Activated T-cell treated with anti-CD3 and anti-CD28 coated beads, Interleukin-2, amount 50 U/mL, for 72 hours (primary cell): Measurements from ENCODE around the gene CTDSPL. TPM values are rescaled to one million over a fixed set of nuclear protein-coding genes. Genes with fewer than 3 reads are reported as not detected.

ENCODE experiments used
- ATAC-seq, 2 donors: fragments of 150-1000 bp; cut with Tn5 transposase; replicated peaks in 1 of 2; 2 replicates each; pipeline ENCODE4 v1.10.0; 2021; ENCODE audit warnings: moderate library complexity in 2 of 2, mild to moderate bottlenecking in 1 of 2
- DNase-seq, 2 donors: peaks; one replicate each; pipeline ENCODE4 v3.0.0; 2021 to 2022; ENCODE audit warnings: mixed read lengths in 1 of 2
- H3K27ac Mint-ChIP-seq: one replicate; pipeline ENCODE4 v1.8.0; 2022; ENCODE audit warnings: mild to moderate bottlenecking, moderate library complexity, mixed read lengths
- H3K27me3 Mint-ChIP-seq: one replicate; pipeline ENCODE4 v1.8.0; 2022; ENCODE audit warnings: low read depth, mixed read lengths
- H3K36me3 Mint-ChIP-seq, 2 donors: one replicate each; pipeline ENCODE4 v1.8.0; 2022; ENCODE audit warnings: mixed read lengths in 2 of 2, mild to moderate bottlenecking in 1 of 2; ENCODE audit not compliant: insufficient read depth in 2 of 2
- H3K4me1 Mint-ChIP-seq: one replicate; pipeline ENCODE4 v1.8.0; 2022; ENCODE audit warnings: low read depth, mixed read lengths
- H3K4me3 Mint-ChIP-seq, 2 donors: one replicate each; pipeline ENCODE4 v1.8.0; 2022; ENCODE audit warnings: mild to moderate bottlenecking in 2 of 2, mixed read lengths in 2 of 2, moderate library complexity in 2 of 2
- H3K9me3 Mint-ChIP-seq, 2 donors: one replicate each; pipeline ENCODE4 v1.8.0; 2022; ENCODE audit warnings: mixed read lengths in 2 of 2
- total RNA-seq, 2 donors: library from RNA; stranded (reverse); gene quantifications; one replicate each; pipeline ENCODE4 v1.2.3, GENCODE V29; 2022

The CTDSPL gene
- total RNA-seq, 2 donors from 2014 or later: 6.3 to 7.0 TPM

DNA sequence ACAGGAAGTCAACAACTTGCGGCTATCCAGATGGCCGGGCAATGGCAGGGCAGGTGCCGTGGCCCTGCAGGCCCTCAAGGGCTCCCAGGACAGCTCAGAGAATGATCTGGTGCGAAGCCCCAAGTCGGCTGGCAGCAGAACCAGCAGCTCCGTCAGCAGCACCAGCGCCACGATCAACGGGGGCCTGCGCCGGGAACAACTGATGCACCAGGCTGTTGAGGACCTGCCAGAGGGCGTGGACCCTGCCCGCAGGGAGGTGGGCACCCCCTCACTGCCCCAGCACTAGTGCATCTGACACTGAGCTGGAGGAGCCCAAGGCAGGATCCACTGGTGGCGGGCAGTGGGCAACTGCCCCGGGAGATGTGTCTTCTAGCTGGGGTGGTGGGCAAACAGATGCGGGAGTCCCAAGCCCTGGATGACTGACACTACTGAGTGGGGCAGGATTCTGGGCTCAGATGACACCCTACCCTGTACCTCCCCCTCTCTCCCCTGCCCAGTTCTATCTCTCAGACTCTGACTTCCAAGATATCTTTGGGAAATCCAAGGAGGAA is 144.8 kb downstream of the CTDSPL start:
- no peaks in the 10 kb centered on the region for H3K9me3 Mint-ChIP-seq
- no peaks in the 10 kb centered on the region for H3K27me3 Mint-ChIP-seq

DNA sequence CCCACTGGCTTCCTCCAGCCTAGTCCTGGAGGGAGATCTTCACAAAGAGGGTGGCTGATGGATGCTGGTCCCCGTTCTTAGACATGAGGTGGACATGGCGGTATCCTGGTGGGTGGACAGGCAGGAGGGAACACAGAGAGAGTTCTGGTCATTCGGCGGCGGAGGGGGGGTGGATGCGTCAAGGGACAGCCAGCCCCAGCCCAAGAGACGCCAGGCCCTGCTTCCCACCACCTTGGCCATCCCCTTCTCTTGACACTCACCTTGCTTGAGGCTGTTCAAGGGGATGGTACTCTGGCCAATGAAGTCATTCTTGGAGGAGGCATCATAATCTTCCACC is 146.0 kb downstream of the CTDSPL start:
- no peaks in the 10 kb centered on the region for H3K9me3 Mint-ChIP-seq
- peaks cover 0 to 2% of the 10 kb centered on the region in 2 donors for H3K36me3 Mint-ChIP-seq
- no peak for ATAC-seq
- H3K27me3 Mint-ChIP-seq: no peaks in the 10 kb centered on the region
- peaks cover 18% of the 10 kb centered on the region for H3K4me1 Mint-ChIP-seq
- H3K27ac Mint-ChIP-seq: no peak overlapping the region
- no peak overlapping the region for H3K4me3 Mint-ChIP-seq
- DNase-seq: no peak

More for the DNA sequence above, 144.8 kb downstream of the CTDSPL start:
- no peak overlapping the region for H3K4me3 Mint-ChIP-seq
- H3K27ac Mint-ChIP-seq: no peak overlapping the region
- ATAC-seq (no peak), DNase-seq (no peak)
- H3K4me1 Mint-ChIP-seq: peaks cover 18% of the 10 kb centered on the region
- H3K36me3 Mint-ChIP-seq: peaks cover 0 to 3% of the 10 kb centered on the region in 2 donors

DNA sequence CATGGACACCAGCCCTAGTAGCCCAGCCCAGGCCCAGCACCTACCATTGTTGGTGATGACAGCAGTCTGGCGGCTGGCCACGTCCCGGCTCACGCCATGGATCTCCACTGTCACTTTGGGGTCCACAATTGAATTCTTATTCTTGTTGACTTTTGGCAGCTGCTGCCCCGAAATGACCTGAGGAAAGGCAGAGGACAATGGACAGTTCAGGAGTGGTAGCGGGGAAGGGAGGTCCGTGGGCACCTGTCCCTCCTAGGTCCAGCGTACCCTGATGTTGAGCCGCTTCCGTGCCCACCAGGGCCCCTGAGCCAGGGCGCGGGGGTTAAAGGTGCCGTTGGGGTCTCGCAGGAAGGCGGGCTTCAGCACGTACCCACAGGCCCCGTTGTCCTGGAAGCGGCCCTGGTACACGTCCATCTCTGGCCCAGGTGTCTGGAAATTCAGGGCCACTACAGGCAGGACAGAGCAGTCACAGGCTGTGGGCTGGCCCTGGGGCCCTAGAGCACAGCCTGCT is 146.6 kb downstream of the CTDSPL start:
- H3K27ac Mint-ChIP-seq: no peak overlapping the region
- DNase-seq: no peak
- H3K4me1 Mint-ChIP-seq: peaks cover 13% of the 10 kb centered on the region
- H3K4me3 Mint-ChIP-seq: no peak overlapping the region
- no peaks in the 10 kb centered on the region for H3K36me3 Mint-ChIP-seq
- H3K9me3 Mint-ChIP-seq: no peaks in the 10 kb centered on the region
- ATAC-seq: no peak
- H3K27me3 Mint-ChIP-seq: no peaks in the 10 kb centered on the region

DNA sequence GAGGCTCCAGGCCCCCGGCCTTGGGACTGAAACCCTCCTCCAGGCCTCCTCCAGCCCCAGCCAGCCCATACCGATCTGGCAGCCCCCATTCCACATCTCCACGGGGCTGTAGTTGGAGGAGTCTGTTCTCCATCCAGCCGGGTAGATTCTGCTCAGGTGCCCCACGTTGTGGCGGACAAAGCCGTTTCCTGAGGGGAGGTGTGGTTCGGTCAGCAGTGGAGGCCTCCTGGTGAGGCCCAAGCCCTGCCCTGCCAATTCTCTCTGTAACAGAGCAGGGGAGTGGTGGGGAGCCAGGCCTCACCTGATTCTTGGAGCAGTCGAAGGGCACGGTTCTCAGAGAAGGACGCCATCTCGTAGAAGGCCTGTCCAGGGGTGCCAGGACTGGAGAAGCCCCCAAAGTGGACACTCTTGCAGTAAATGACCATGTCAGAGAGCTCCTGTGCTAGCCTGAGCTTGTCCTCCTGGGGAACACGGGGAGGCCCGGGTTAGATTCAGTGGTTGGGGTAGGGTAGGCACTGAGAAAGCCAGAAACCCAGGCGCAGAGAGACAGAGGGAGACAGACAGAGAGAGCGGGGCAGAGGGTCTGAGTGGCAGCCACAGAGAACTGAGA is 147.4 kb downstream of the CTDSPL start:
- Mint-ChIP-seq H3K36me3 (no peaks in the 10 kb centered on the region), H3K27me3 (no peaks in the 10 kb centered on the region), H3K4me3 (no peak overlapping the region), H3K27ac (no peak overlapping the region), H3K9me3 (no peaks in the 10 kb centered on the region), H3K4me1 (peaks cover 12% of the 10 kb centered on the region)
- no peak for DNase-seq
- no peak for ATAC-seq

DNA sequence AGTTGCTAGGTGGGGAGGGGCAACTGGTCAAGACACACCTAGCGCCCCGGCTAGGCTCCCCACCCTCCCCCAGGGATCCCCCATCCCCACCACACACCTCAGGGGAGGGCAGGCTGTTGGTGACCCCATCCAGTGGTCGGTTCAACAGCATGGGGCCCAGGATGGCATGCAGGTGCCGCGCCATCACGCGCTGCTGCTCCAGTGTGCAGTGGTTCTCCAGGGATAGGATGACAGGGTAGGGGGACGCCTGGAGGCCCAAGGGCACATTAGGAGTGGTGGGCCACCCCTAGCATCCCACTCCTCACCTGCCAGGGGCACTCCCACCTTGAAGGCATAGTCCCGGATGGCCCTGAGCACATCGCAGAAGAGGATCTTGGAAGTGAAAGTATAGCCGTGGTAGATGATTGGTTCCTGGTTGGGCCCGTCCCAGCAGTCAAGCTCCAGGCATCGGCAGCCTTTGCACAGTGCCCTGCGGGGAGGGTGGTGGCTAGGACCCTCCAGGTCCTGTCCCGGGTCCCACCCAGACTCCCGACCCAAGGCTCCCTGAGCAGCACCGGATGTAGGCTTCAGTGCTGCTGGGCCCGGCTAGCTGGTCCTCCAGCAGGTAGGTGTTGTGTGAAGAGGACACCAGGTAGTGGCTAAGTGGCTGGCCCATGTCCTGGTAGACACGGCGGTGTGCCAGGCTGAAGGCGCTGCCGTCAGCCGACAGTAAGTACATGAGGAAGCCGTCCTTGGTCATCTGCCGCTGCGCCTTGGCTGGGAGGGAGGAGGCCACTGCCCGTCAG is 148.3 kb downstream of the CTDSPL start:
- ATAC-seq: peak in 1 of 2 donors; percentile 13
- H3K4me1 Mint-ChIP-seq: peaks cover 2% of the 10 kb centered on the region
- H3K9me3 Mint-ChIP-seq: no peaks in the 10 kb centered on the region
- no peak overlapping the region for H3K27ac Mint-ChIP-seq
- no peaks in the 10 kb centered on the region for H3K36me3 Mint-ChIP-seq
- H3K27me3 Mint-ChIP-seq: no peaks in the 10 kb centered on the region
- no peak for DNase-seq
- no peak overlapping the region for H3K4me3 Mint-ChIP-seq

DNA sequence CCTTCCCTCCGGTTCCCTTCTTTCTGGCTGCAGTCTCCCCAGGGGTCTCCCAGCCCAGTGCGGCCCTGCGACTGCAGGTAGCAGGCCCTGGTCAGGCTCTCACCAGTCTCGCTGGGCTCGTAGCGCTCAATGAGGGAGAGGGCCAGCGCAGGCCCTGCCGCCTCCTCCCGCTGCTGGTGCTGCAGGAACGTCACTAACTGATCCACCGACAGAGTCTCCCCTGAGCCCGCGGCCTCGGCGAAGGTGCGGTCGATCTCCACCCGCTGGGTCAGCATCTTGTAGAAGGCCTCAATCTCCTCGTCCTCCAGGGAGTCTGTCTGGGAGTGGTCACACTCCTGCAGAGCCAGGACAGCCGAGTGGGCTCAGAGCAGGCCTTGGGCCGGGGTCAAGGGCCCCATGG is 149.4 kb downstream of the CTDSPL start:
- no peak for DNase-seq
- Mint-ChIP-seq H3K27me3 (no peaks in the 10 kb centered on the region), H3K36me3 (peaks cover 2 to 4% of the 10 kb centered on the region in 2 donors), H3K9me3 (no peaks in the 10 kb centered on the region), H3K4me3 (no peak overlapping the region), H3K4me1 (no peaks in the 10 kb centered on the region), H3K27ac (no peak overlapping the region)
- ATAC-seq: no peak

DNA sequence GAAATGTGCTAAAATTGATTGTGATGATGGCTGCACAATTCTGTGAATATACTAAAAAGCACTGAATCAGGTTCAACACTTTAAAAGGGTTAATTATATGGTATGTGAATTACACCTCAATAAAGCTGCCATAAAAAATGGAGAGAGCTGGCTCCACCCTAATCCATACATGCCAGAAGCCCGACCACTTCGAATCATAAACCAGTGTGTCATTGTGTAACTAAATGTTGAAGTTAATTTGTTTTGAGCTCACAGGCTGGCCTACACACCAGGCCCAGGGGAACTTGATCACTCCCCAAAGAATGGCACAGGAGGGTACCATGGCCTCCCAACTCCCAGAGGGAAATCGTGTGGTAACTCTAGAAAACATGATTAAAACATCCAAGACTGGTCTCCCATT is 153.8 kb downstream of the CTDSPL start:
- ATAC-seq (no peak), DNase-seq (no peak)
- Mint-ChIP-seq H3K4me1 (no peaks in the 10 kb centered on the region), H3K9me3 (no peaks in the 10 kb centered on the region), H3K27me3 (no peaks in the 10 kb centered on the region), H3K27ac (no peak overlapping the region), H3K36me3 (peaks cover 6 to 8% of the 10 kb centered on the region in 2 donors), H3K4me3 (no peak overlapping the region)

DNA sequence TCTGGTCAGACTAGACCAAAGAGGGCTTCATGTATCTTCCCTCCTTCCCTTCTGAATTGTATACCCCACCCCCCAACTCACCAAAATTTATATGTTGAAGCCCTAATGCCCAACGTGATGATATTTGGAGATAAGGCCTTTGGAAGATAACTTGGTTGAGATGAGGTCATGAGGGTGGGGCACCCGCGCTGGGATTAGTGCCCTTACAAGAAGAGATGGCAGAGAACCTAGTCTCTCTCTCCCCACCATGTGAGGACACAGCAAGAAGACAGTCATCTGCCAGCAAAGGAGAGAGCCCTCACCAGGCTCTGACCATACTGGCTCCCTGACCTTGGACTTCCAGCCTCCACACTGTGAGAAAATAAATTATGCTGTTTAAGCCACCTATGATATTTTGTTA is 154.3 kb downstream of the CTDSPL start:
- no peak for ATAC-seq
- no peaks in the 10 kb centered on the region for H3K4me1 Mint-ChIP-seq

DNA sequence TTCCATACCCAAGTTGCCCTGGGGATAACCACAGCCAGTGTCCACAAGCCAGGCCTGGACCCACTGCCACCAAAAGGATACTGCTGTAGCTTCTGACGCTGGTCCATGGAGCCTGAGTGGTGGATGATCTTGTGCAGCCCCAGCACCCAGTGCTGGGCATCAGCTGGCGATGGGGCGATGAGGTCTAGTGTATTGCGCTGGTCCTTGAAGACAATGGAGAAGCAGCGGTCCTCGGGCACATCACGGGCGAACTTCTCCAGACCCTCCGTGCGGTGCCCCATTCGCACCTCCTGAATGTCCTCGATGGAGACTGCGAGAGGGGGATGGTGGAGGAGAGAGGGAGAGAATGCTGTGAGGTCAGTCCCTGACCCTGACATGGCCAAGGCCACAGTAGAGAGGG is 154.7 kb downstream of the CTDSPL start:
- DNase-seq: no peak
- Mint-ChIP-seq H3K27me3 (no peaks in the 10 kb centered on the region), H3K4me1 (no peaks in the 10 kb centered on the region), H3K27ac (no peak overlapping the region), H3K36me3 (peaks cover 6 to 8% of the 10 kb centered on the region in 2 donors), H3K4me3 (no peak overlapping the region), H3K9me3 (no peaks in the 10 kb centered on the region)
- no peak for ATAC-seq

More for the DNA sequence above, 154.3 kb downstream of the CTDSPL start:
- Mint-ChIP-seq H3K9me3 (no peaks in the 10 kb centered on the region), H3K27ac (no peak overlapping the region), H3K36me3 (peaks cover 6 to 8% of the 10 kb centered on the region in 2 donors), H3K27me3 (no peaks in the 10 kb centered on the region), H3K4me3 (no peak overlapping the region)
- no peak for DNase-seq

DNA sequence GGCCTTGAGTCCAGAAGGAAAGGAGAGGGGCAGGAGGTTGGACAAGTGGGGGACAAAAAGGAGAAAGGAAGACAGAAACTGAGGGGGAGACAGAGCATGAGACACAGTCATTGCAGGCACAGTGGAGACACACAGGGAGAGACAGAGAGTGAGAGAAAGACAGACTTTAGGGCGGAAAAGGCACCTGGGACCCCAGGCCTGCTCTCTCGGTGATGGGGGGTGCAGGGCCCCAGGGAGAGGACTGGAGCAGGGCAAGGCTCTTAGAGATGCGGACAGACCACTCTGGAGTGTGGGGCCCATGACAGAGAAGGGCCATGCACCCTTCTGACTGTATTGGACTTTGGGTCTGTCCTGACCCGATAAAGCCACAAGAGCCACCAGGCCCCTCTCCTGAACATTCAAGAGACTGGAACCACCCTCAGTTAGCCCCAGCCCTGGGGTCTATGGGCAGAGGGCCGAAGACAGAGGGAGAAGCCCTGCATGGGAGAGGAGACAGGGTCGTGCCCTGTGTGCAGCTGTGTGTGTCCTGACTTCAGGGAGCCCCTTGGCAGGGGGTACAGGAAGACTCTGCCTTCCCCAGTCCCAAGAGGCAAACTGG is 155.3 kb downstream of the CTDSPL start:
- no peaks in the 10 kb centered on the region for H3K27me3 Mint-ChIP-seq
- H3K4me3 Mint-ChIP-seq: no peak overlapping the region
- peaks cover 6 to 8% of the 10 kb centered on the region in 2 donors for H3K36me3 Mint-ChIP-seq
- no peaks in the 10 kb centered on the region for H3K9me3 Mint-ChIP-seq
- DNase-seq: no peak
- no peak for ATAC-seq
- no peak overlapping the region for H3K27ac Mint-ChIP-seq
- H3K4me1 Mint-ChIP-seq: no peaks in the 10 kb centered on the region

DNA sequence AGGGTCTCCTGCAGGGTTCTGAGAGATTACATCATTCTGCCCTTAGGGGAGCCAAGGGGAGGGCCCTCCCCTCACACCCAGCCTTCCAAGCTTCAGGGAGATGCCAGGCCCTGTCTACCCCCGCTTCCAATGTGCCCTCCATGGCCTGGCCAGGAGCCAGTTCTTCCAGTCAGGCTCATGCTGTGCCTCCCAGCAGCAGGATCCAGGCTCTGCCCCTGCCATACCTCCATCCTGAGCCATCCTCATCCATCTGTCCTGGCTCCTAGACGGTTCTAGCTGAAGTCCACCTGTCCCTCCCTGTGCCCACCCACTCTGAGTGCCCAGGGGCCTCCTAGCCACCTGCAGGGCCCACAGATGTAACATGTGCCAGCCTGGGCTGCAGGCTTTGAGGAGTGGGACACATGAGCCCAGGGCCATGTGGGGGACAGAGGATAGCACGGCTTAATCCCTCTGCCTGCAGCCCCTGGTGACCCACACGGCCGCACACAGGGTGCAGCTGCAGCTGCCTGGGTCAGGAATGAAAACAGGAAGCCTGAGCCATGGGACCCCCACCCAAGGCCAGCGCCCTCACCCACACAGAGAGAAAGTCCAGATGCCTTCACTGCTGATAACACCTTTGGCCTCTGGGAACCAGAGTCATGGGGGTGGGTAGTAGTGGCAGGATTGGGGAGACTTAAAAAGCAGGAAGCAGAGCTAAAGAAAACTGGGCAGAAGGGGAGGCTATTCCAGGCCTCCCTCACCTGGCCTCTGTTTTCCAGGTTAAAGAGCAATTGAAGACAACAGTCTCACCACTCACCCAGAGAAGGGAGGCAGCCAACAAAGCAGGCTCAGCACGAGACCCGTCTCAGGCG is 156.0 kb downstream of the CTDSPL start:
- ATAC-seq (peak in 1 of 2 donors; percentile 26), DNase-seq (no peak)
- Mint-ChIP-seq H3K27ac (no peak overlapping the region), H3K4me3 (no peak overlapping the region), H3K27me3 (no peaks in the 10 kb centered on the region), H3K4me1 (no peaks in the 10 kb centered on the region), H3K36me3 (peaks cover 6 to 8% of the 10 kb centered on the region in 2 donors), H3K9me3 (no peaks in the 10 kb centered on the region)

DNA sequence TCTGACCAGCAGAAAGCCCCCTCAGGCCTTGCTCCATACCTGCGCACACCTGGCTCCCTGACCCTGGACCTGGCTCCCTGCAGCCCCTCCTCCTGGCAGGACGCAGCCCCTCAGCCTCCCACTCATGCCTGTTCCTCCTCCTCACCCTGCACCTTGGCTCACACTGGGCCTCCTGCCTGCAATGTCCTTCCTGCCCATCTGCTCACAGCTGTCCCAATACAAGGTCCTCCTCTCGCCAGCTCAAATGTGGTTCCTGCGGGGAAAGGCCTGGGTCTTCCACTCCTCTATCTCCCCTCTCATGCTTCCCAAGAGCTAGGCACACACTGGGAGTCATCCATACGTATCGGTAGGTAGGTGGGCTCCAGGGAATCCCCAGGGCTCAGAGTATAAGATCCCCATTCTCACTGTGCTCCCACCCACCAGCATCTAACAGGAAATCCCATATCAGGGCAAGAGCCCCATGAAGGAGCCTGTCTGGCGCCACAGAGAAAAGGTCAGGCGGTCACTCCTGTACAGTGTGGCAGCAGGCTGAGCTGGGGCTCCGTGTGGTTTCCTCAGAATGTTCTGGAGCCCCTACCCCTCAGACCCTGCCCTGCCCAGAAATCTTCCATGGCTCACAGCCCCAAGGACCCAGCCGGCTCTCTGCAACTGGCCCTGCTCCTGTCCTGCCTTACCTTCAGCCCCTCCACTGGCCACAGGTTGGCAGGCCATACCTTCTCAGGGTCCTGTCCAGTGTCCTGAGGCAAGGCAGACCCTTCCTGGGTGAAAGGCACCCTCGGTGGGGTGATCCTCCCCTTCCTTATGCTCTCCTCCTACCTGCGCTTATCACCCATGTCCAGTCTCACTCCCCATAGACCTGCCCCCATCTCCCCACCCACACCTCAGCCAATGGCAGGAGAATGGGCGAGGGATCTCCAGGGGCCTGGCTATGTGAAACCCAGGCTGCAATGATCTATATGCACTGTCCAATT is 156.9 kb downstream of the CTDSPL start:
- DNase-seq (no peak), ATAC-seq (no peak)
- Mint-ChIP-seq H3K4me3 (no peak overlapping the region), H3K4me1 (peaks cover 8% of the 10 kb centered on the region), H3K9me3 (no peaks in the 10 kb centered on the region), H3K27me3 (no peaks in the 10 kb centered on the region), H3K36me3 (peaks cover 6 to 8% of the 10 kb centered on the region in 2 donors), H3K27ac (no peak overlapping the region)
